ENCODE measurements around the gene MISP. TPM values are rescaled to one million over a fixed set of nuclear protein-coding genes. Genes with fewer than 3 reads are reported as not detected.

MISP gene
- total RNA-seq, 5 donors from 2014 or later (not counting 1 experiment from before 2014, with no cell fraction given) = 0.10 to 0.16 (median 0.15) TPM; not detected in 2

GRCh38 chr19:708154-709143 lies 42.5 kb upstream of the MISP start, which contains the start of gene PALM:
PALM (plus strand) TSS chr19:708935; CDS start chr19:709147, 212 bp downstream.
- peak within 1 kb of the TSS; percentile 21 to 59 (median 54) for H3K4me3 Mint-ChIP-seq
- CTCF ChIA-PET = no interaction called here
- H3K27ac Mint-ChIP-seq = no peak within 1 kb of the TSS

GRCh38 chr19:709196-709964 lies 41.5 kb upstream of the MISP start:
- Mint-ChIP-seq H3K9me3 (no peaks in the 10 kb centered on the region), H3K4me1 (peaks cover 0 to 8% (median 4%) of the 10 kb centered on the region in 3 donors), H3K4me3 (no peak overlapping the region), H3K27me3 (peaks cover 8 to 34% of the 10 kb centered on the region in 2 donors), H3K27ac (no peak overlapping the region), H3K36me3 (no peaks in the 10 kb centered on the region)
- no peaks in the 10 kb centered on the region for H3K9me3 ChIP-seq
- DNase-seq = no peak
- 4% methylated on average over 57 of the region's 78 CpGs for WGBS (ENCODE audit: insufficient coverage)
- H3K4me3 ChIP-seq (ENCODE audit: control insufficient read depth in 1 of 2, extremely low read depth in 1 of 2, low read length in 1 of 2) = no peak overlapping the region
- ChIA-PET CTCF (no interaction called here), POLR2A (no interaction called here)
- peaks cover 0 to 8% of the 10 kb centered on the region in 2 experiments for H3K4me1 ChIP-seq (ENCODE audit: control insufficient read depth in 1 of 2, extremely low read depth in 1 of 2, insufficient read depth in 2 of 2, low read length in 2 of 2)
- no peak overlapping the region for H3K27ac ChIP-seq (ENCODE audit: low read length)
- no peak for ATAC-seq (replicated peaks in 1 of 4)
- peaks cover 0 to 67% of the 10 kb centered on the region in 2 experiments for H3K27me3 ChIP-seq (replicated peaks in 1 of 2; ENCODE audit: control insufficient read depth in 2 of 2, extremely low read depth in 1 of 2, insufficient read depth in 2 of 2, low read length in 1 of 2)
- H3K36me3 ChIP-seq (ENCODE audit: control insufficient read depth in 2 of 2, extremely low read depth in 1 of 2, insufficient read depth in 1 of 2, low read length in 1 of 2) = no peaks in the 10 kb centered on the region

More at GRCh38 chr19:708154-709143, 42.5 kb upstream of the MISP start, which contains the start of gene PALM:
- H3K27me3 Mint-ChIP-seq = peaks cover 8 to 34% of the 10 kb centered on the region in 2 donors
- peak within 1 kb of the TSS in 1 of 2 donors; percentile 23 for H3K4me3 ChIP-seq (ENCODE audit: control insufficient read depth in 1 of 2, extremely low read depth in 1 of 2, low read length in 1 of 2)
- peaks cover 1 to 11% (median 5%) of the 10 kb centered on the region in 3 donors for H3K4me1 Mint-ChIP-seq
- WGBS (ENCODE audit: insufficient coverage) = 52% methylated on average over 23 of the region's 93 CpGs
- no peak for ATAC-seq (replicated peaks in 1 of 4)
- H3K9me3 ChIP-seq = no peaks in the 10 kb centered on the region
- H3K9me3 Mint-ChIP-seq = no peaks in the 10 kb centered on the region
- peaks cover 0 to 17% of the 10 kb centered on the region in 2 experiments for H3K4me1 ChIP-seq (ENCODE audit: control insufficient read depth in 1 of 2, extremely low read depth in 1 of 2, insufficient read depth in 2 of 2, low read length in 2 of 2)
- no peaks in the 10 kb centered on the region for H3K36me3 ChIP-seq (ENCODE audit: control insufficient read depth in 2 of 2, extremely low read depth in 1 of 2, insufficient read depth in 1 of 2, low read length in 1 of 2)
- H3K36me3 Mint-ChIP-seq = no peaks in the 10 kb centered on the region
- peaks cover 0 to 72% of the 10 kb centered on the region in 2 experiments for H3K27me3 ChIP-seq (replicated peaks in 1 of 2; ENCODE audit: control insufficient read depth in 2 of 2, extremely low read depth in 1 of 2, insufficient read depth in 2 of 2, low read length in 1 of 2)
- no peak within 1 kb of the TSS for H3K27ac ChIP-seq (ENCODE audit: low read length)
- POLR2A ChIA-PET = no interaction called here
- peak in 4 of 35 experiments; percentile 8 to 22 (median 16) for DNase-seq

- peaks cover 8 to 34% of the 10 kb centered on the region in 2 donors for H3K27me3 Mint-ChIP-seq
- no peaks in the 10 kb centered on the region for H3K9me3 ChIP-seq
- CTCF ChIA-PET = no interaction called here
- no peak overlapping the region for H3K4me3 ChIP-seq (ENCODE audit: control insufficient read depth in 1 of 2, extremely low read depth in 1 of 2, low read length in 1 of 2)
- H3K27me3 ChIP-seq (replicated peaks in 1 of 2; ENCODE audit: control insufficient read depth in 2 of 2, extremely low read depth in 1 of 2, insufficient read depth in 2 of 2, low read length in 1 of 2) = peaks cover 0 to 63% of the 10 kb centered on the region in 2 experiments
- no peaks in the 10 kb centered on the region for H3K36me3 ChIP-seq (ENCODE audit: control insufficient read depth in 2 of 2, extremely low read depth in 1 of 2, insufficient read depth in 1 of 2, low read length in 1 of 2)
- H3K27ac ChIP-seq (ENCODE audit: low read length) = no peak overlapping the region
- H3K4me1 Mint-ChIP-seq = peaks cover 0 to 6% (median 2%) of the 10 kb centered on the region in 3 donors
- H3K9me3 Mint-ChIP-seq = no peaks in the 10 kb centered on the region
- peaks cover 0 to 3% of the 10 kb centered on the region in 2 experiments for H3K4me1 ChIP-seq (ENCODE audit: control insufficient read depth in 1 of 2, extremely low read depth in 1 of 2, insufficient read depth in 2 of 2, low read length in 2 of 2)
- POLR2A ChIA-PET = no interaction called here
- WGBS (ENCODE audit: insufficient coverage) = 64% methylated on average over 12 of the region's 27 CpGs
- H3K36me3 Mint-ChIP-seq = no peaks in the 10 kb centered on the region
- no peak overlapping the region for H3K27ac Mint-ChIP-seq
- peak in 1 of 4 experiments; percentile 9 for ATAC-seq (replicated peaks in 1 of 4)
- H3K4me3 Mint-ChIP-seq = peak overlapping the region in 1 of 3 donors; percentile 9
- DNase-seq = no peak
These were observed 40.8 kb upstream of the MISP start for GRCh38 chr19:709965-710571.

GRCh38 chr19:710767-711166 lies 40.1 kb upstream of the MISP start:
- no peak for DNase-seq
- Histone ChIP-seq H3K27ac (ENCODE audit: low read length) (no peak overlapping the region), H3K4me1 (ENCODE audit: control insufficient read depth in 1 of 2, extremely low read depth in 1 of 2, insufficient read depth in 2 of 2, low read length in 2 of 2) (peaks cover 0 to 3% of the 10 kb centered on the region in 2 experiments), H3K36me3 (ENCODE audit: control insufficient read depth in 2 of 2, extremely low read depth in 1 of 2, insufficient read depth in 1 of 2, low read length in 1 of 2) (no peaks in the 10 kb centered on the region), H3K9me3 (no peaks in the 10 kb centered on the region), H3K4me3 (ENCODE audit: control insufficient read depth in 1 of 2, extremely low read depth in 1 of 2, low read length in 1 of 2) (no peak overlapping the region), H3K27me3 (replicated peaks in 1 of 2; ENCODE audit: control insufficient read depth in 2 of 2, extremely low read depth in 1 of 2, insufficient read depth in 2 of 2, low read length in 1 of 2) (peaks cover 0 to 63% of the 10 kb centered on the region in 2 experiments)
- H3K27ac Mint-ChIP-seq = no peak overlapping the region
- peaks cover 0 to 6% (median 2%) of the 10 kb centered on the region in 3 donors for H3K4me1 Mint-ChIP-seq
- WGBS (ENCODE audit: insufficient coverage) = 91% methylated on average over 16 of the region's 21 CpGs
- no peak for ATAC-seq (replicated peaks in 1 of 4)
- ChIA-PET CTCF (no interaction called here), POLR2A (no interaction called here)
- H3K4me3 Mint-ChIP-seq = peak overlapping the region in 2 of 3 donors; percentile 9 to 17
- peaks cover 14 to 34% of the 10 kb centered on the region in 2 donors for H3K27me3 Mint-ChIP-seq
- peaks cover 3% of the 10 kb centered on the region for H3K36me3 Mint-ChIP-seq
- H3K9me3 Mint-ChIP-seq = peaks cover 5% of the 10 kb centered on the region in 3 donors

- Mint-ChIP-seq H3K4me1 (peaks cover 0 to 6% (median 2%) of the 10 kb centered on the region in 3 donors), H3K27ac (no peak overlapping the region), H3K36me3 (peaks cover 3% of the 10 kb centered on the region), H3K27me3 (peaks cover 17 to 34% of the 10 kb centered on the region in 2 donors), H3K4me3 (no peak overlapping the region), H3K9me3 (peaks cover 5% of the 10 kb centered on the region in 3 donors)
- Histone ChIP-seq H3K27ac (ENCODE audit: low read length) (no peak overlapping the region), H3K9me3 (no peaks in the 10 kb centered on the region), H3K4me1 (ENCODE audit: control insufficient read depth in 1 of 2, extremely low read depth in 1 of 2, insufficient read depth in 2 of 2, low read length in 2 of 2) (peaks cover 0 to 3% of the 10 kb centered on the region in 2 experiments), H3K36me3 (ENCODE audit: control insufficient read depth in 2 of 2, extremely low read depth in 1 of 2, insufficient read depth in 1 of 2, low read length in 1 of 2) (no peaks in the 10 kb centered on the region), H3K27me3 (replicated peaks in 1 of 2; ENCODE audit: control insufficient read depth in 2 of 2, extremely low read depth in 1 of 2, insufficient read depth in 2 of 2, low read length in 1 of 2) (peaks cover 0 to 64% of the 10 kb centered on the region in 2 experiments), H3K4me3 (ENCODE audit: control insufficient read depth in 1 of 2, extremely low read depth in 1 of 2, low read length in 1 of 2) (no peak overlapping the region)
- POLR2A ChIA-PET = no interaction called here
- CTCF ChIA-PET = no interaction called here
- no peak for ATAC-seq (replicated peaks in 1 of 4)
- DNase-seq = no peak
- WGBS (ENCODE audit: insufficient coverage) = 83% methylated on average over 2 of the region's 8 CpGs
These were observed 39.7 kb upstream of the MISP start for GRCh38 chr19:711254-711653.

GRCh38 chr19:715347-715746 lies 35.6 kb upstream of the MISP start:
- Mint-ChIP-seq H3K4me1 (peaks cover 0 to 2% (median 0%) of the 10 kb centered on the region in 3 donors), H3K27me3 (peaks cover 25 to 40% of the 10 kb centered on the region in 2 donors), H3K9me3 (peaks cover 5% of the 10 kb centered on the region in 3 donors), H3K36me3 (peaks cover 3% of the 10 kb centered on the region), H3K4me3 (no peak overlapping the region), H3K27ac (peak overlapping the region in 1 of 2 donors; percentile 23)
- Histone ChIP-seq H3K9me3 (no peaks in the 10 kb centered on the region), H3K4me3 (ENCODE audit: control insufficient read depth in 1 of 2, extremely low read depth in 1 of 2, low read length in 1 of 2) (no peak overlapping the region), H3K27ac (ENCODE audit: low read length) (no peak overlapping the region), H3K4me1 (ENCODE audit: control insufficient read depth in 1 of 2, extremely low read depth in 1 of 2, insufficient read depth in 2 of 2, low read length in 2 of 2) (peaks cover 0 to 5% of the 10 kb centered on the region in 2 experiments), H3K36me3 (ENCODE audit: control insufficient read depth in 2 of 2, extremely low read depth in 1 of 2, insufficient read depth in 1 of 2, low read length in 1 of 2) (no peaks in the 10 kb centered on the region), H3K27me3 (replicated peaks in 1 of 2; ENCODE audit: control insufficient read depth in 2 of 2, extremely low read depth in 1 of 2, insufficient read depth in 2 of 2, low read length in 1 of 2) (peaks cover 0 to 57% of the 10 kb centered on the region in 2 experiments)
- WGBS (ENCODE audit: insufficient coverage) = 45% methylated on average over 1 of the region's 3 CpGs
- ATAC-seq (replicated peaks in 1 of 4) (no peak), DNase-seq (no peak)
- POLR2A ChIA-PET = no interaction called here
- CTCF ChIA-PET = no interaction called here

All from T-cell (primary cell).